GM12878 (cell line): Measurements from ENCODE around the gene CMTM1. TPM values are rescaled to one million over a fixed set of nuclear protein-coding genes. Genes with fewer than 3 reads are reported as not detected.

Experiments
- ATAC-seq: fragments of 200-7000 bp; cut with Tn5 transposase; 3 replicates; pipeline ENCODE4 v1.9.1; 2020; ENCODE audit warnings: mild to moderate bottlenecking, moderate library complexity
- BruUV-seq: library from RNA; stranded (reverse); fragments of 400-500 nt; replicated peaks from 2 replicates; lab custom pipeline; 2021; lab: Mats Ljungman, UMichigan
- CTCF ChIA-PET: fragments of 300-600 bp; sonication (Branson Sonifier 250); formaldehyde crosslinking; extraction: SDS; loops from one replicate; lab custom pipeline; 2021; ENCODE audit warnings: inconsistent platforms; lab: Yijun Ruan, JAX
- POLR2A ChIA-PET: fragments of 350-600 bp; formaldehyde crosslinking; extraction: SDS; loops from one replicate; lab custom pipeline; 2021; ENCODE audit warnings: inconsistent platforms; lab: Charles Lee
- RAD21 ChIA-PET: fragments of 300-600 bp; sonication (Branson Sonifier 250); formaldehyde crosslinking; loops from one replicate; lab custom pipeline; 2023; ENCODE audit warnings: antibody characterized with exemption; ENCODE audit not compliant: unreplicated experiment; lab: Charles Lee
- SMC1A ChIA-PET: fragments of 300-600 bp; sonication (Branson Sonifier 250); formaldehyde crosslinking; loops from one replicate; lab custom pipeline; 2023; ENCODE audit not compliant: unreplicated experiment, uncharacterized antibody; lab: Charles Lee
- DNase-seq: peaks from one replicate; pipeline ENCODE4 v3.0.0-alpha.2; 2011; ENCODE audit warnings: low read depth, low spot score
- FAIRE-seq: peaks from 3 replicates; lab custom pipeline; 2011; peaks lifted over from hg19 to GRCh38; lab: Jason Lieb, UNC
- H2AFZ ChIP-seq: 2 replicates; pipeline ENCODE4 v1.6.0; 2011; ENCODE audit warnings: low read depth, low read length, control low read depth; ENCODE audit not compliant: control insufficient read depth
- H3K27ac ChIP-seq: 2 replicates; pipeline ENCODE4 v1.5.1; 2011; ENCODE audit warnings: control low read depth; ENCODE audit not compliant: control insufficient read depth, insufficient read depth
- H3K27me3 ChIP-seq, 2 experiments: replicated peaks in 1 of 2; 2 replicates each; pipeline versions ENCODE4 v1.6.0 to v1.6.1; 2011; ENCODE audit warnings: low read length in 1 of 2; ENCODE audit not compliant: control insufficient read depth in 2 of 2, insufficient read depth in 2 of 2
- H3K36me3 ChIP-seq, 2 experiments: 2 replicates each; pipeline ENCODE4 v1.5.1; 2011; ENCODE audit warnings: low read length in 1 of 2; ENCODE audit not compliant: control insufficient read depth in 2 of 2, insufficient read depth in 2 of 2
- H3K4me1 ChIP-seq: 2 replicates; pipeline ENCODE4 v1.6.1; 2011; ENCODE audit warnings: mild to moderate bottlenecking, low read length, moderate library complexity, mixed read lengths; ENCODE audit not compliant: control insufficient read depth, insufficient read depth
- H3K4me2 ChIP-seq: 2 replicates; pipeline ENCODE4 v1.6.0; 2011; ENCODE audit warnings: control low read depth; ENCODE audit not compliant: control insufficient read depth, insufficient read depth
- H3K4me3 ChIP-seq: fragments of 200-600 bp; sonication (generic); 2 replicates; pipeline ENCODE4 v1.5.1; 2016
- H3K79me2 ChIP-seq: 2 replicates; pipeline ENCODE4 v1.6.0; 2011; ENCODE audit warnings: low read length; ENCODE audit not compliant: control insufficient read depth, insufficient read depth
- H3K9ac ChIP-seq: 2 replicates; pipeline ENCODE4 v1.8.0; 2011; ENCODE audit warnings: low read length, control low read depth, mixed read lengths; ENCODE audit not compliant: control insufficient read depth, insufficient read depth
- H3K9me3 ChIP-seq: replicated peaks from 3 replicates; pipeline ENCODE4 v1.5.1; 2011; ENCODE audit warnings: mild to moderate bottlenecking, low read length; ENCODE audit not compliant: control insufficient read depth, insufficient read depth
- H4K20me1 ChIP-seq: 2 replicates; pipeline ENCODE4 v1.6.0; 2011; ENCODE audit not compliant: control insufficient read depth, insufficient read depth
- BHLHE40 ChIP-seq, 2 experiments: fragments of 450-650 bp in 1 of 2; IDR thresholded peaks; 2 replicates each; pipeline ENCODE4 v1.6.1; 2011 to 2017; ENCODE audit warnings: low read depth in 2 of 2, borderline replicate concordance in 1 of 2, improper control_type of control experiment in 1 of 2, low read length in 1 of 2, mild to moderate bottlenecking in 1 of 2
- BMI1 ChIP-seq: fragments of 450-650 bp; IDR thresholded peaks from 2 replicates; pipeline ENCODE4 v1.6.1; 2016; ENCODE audit warnings: mild to moderate bottlenecking, moderate library complexity, borderline replicate concordance
- FOXM1 ChIP-seq: IDR thresholded peaks from 2 replicates; pipeline ENCODE4 v1.6.1; 2012; ENCODE audit warnings: low read depth, mild to moderate bottlenecking, inconsistent platforms, low read length, moderate library complexity
- NKRF ChIP-seq: fragments of 450-650 bp; conservative IDR thresholded peaks from 2 replicates; pipeline ENCODE4 v1.6.1; 2017; ENCODE audit warnings: mild to moderate bottlenecking, moderate library complexity
- NR2F1 ChIP-seq: fragments of 450-650 bp; conservative IDR thresholded peaks from 2 replicates; pipeline ENCODE4 v1.6.1; 2017; ENCODE audit warnings: mild to moderate bottlenecking
- ZNF622 ChIP-seq: fragments of 450-650 bp; IDR thresholded peaks from 2 replicates; pipeline ENCODE4 v1.6.1; 2017; ENCODE audit warnings: mild to moderate bottlenecking, inconsistent platforms
- WGBS: methylation state at CpG from one replicate; pipeline ENCODE4 v1.1.6; 2016; ENCODE audit warnings: low lambda C conversion rate; ENCODE audit not compliant: insufficient replicate concordance, insufficient coverage; ENCODE audit errors: missing lambda C conversion rate; 5-methylcytosine and 5-hydroxymethylcytosine counted together
- in situ Hi-C: fragments of 300-500 bp; cut with MboI; formaldehyde crosslinking; loops from 9 replicates; pipeline ENCODE4 v1.14.3; 2018; ENCODE audit warnings: mixed read lengths
- intact Hi-C: fragments of 100-400 bp; cut with micrococcal nuclease; formaldehyde crosslinking; loops from one replicate; pipeline ENCODE4 v1.14.2; 2022; ENCODE audit not compliant: unreplicated experiment
- polyA plus RNA-seq, 11 experiments: library from polyadenylated mRNA; depleted of rRNA in 4 of 11; unstranded in 6 of 11; stranded (reverse) in 5 of 11; fragments of >200 nt; fragmentation: Nextera tagmentation in 4 of 11; fragmentation: Illumina TruSeq in 1 of 11; extraction: Ambion mirVana in 4 of 11; extraction: Trizol in 1 of 11; gene quantifications; 1 replicate in 1 of 11; 2 replicates in 10 of 11; pipeline versions ENCODE4 v1.2.1 to v1.2.3, GENCODE V29; 2011 to 2016; ENCODE audit warnings: inconsistent platforms in 2 of 11, missing spikeins in 2 of 11, low read depth in 1 of 11
- total RNA-seq, 4 experiments: library from RNA; depleted of rRNA in 3 of 4; stranded (reverse); fragments of >200 nt in 3 of 4; fragmentation: Illumina TruSeq in 1 of 4; extraction: Trizol in 1 of 4; gene quantifications; 2 replicates each; pipeline versions ENCODE4 v1.2.1 to v1.2.3, GENCODE V29; 2013 to 2021
- TF ChIP-seq, protein P1 (sequence below): fragments of 450-650 bp; formaldehyde crosslinking; IDR thresholded peaks from 2 replicates; pipeline ENCODE4 v1.4.0; 2022; ENCODE audit warnings: mild to moderate bottlenecking, moderate library complexity
- TF ChIP-seq, protein P2 (sequence below): IDR thresholded peaks from 2 replicates; pipeline ENCODE4 v1.6.1; 2011; ENCODE audit warnings: low read depth, mild to moderate bottlenecking, low read length, moderate library complexity, borderline replicate concordance; ENCODE audit errors: extremely low read depth

CMTM1 gene
- total and polyA plus RNA-seq, 10 of the 15 experiments (the other 5 are each of a cell fraction or from before 2014, with no cell fraction given), result 0.09 to 3.0 (median 1.4) TPM; not detected in 2

DNA sequence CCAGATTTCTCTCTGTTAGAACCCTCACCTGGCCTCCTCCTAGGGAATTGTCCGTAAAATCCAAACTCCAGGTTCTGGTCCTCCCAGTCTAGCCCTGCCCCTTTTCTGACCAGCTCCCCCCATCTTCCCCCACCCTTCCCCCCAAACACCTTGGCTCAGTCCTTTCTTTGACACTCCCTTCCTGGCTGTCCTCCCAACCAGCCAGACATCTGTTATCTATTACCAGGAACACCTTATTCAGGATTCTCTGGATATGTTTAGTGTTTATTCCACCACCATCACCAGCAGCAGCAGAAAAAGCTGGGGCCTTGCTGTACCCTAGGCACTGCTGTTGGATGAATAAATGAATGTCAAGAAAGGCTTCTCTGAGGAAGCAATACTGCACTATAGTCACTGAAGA is 34.2 kb downstream of the CMTM1 start (continued):
- TF ChIP-seq, protein P1, sequence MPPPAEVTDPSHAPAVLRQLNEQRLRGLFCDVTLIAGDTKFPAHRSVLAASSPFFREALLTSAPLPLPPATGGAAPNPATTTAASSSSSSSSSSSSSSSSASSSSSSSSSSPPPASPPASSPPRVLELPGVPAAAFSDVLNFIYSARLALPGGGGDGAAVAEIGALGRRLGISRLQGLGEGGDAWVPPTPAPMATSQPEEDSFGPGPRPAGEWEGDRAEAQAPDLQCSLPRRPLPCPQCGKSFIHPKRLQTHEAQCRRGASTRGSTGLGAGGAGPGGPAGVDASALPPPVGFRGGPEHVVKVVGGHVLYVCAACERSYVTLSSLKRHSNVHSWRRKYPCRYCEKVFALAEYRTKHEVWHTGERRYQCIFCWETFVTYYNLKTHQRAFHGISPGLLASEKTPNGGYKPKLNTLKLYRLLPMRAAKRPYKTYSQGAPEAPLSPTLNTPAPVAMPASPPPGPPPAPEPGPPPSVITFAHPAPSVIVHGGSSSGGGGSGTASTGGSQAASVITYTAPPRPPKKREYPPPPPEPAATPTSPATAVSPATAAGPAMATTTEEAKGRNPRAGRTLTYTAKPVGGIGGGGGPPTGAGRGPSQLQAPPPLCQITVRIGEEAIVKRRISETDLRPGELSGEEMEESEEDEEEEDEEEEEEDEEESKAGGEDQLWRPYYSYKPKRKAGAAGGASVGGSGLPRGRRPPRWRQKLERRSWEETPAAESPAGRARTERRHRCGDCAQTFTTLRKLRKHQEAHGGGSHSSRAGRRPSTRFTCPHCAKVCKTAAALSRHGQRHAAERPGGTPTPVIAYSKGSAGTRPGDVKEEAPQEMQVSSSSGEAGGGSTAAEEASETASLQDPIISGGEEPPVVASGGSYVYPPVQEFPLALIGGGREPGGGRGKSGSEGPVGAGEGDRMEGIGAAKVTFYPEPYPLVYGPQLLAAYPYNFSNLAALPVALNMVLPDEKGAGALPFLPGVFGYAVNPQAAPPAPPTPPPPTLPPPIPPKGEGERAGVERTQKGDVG, result no peak
- TF ChIP-seq NR2F1 (no peak), BMI1 (no peak), BHLHE40 (IDR thresholded peaks at IDR 0.05; ENCODE audit: borderline replicate concordance in 1 of 2, low read depth in 2 of 2, low read length in 1 of 2) (no peak), NKRF (no peak)

- FAIRE-seq, result no peak
- intact Hi-C loops, result no loop called here
- Histone ChIP-seq H3K27ac (no peak overlapping the region), H3K4me2 (no peak overlapping the region), H2AFZ (no peak overlapping the region), H4K20me1 (no peaks in the 10 kb centered on the region), H3K9ac (no peak overlapping the region), H3K9me3 (peaks cover 14% of the 10 kb centered on the region; the same call in 2 of the 3 replicates), H3K79me2 (no peaks in the 10 kb centered on the region), H3K36me3 (no peaks in the 10 kb centered on the region), H3K4me3 (no peak overlapping the region), H3K4me1 (peaks cover 25% of the 10 kb centered on the region), H3K27me3 (no peaks in the 10 kb centered on the region)
- ChIA-PET CTCF (interaction anchor here (0.7 to 3.7 kb wide), 3 partner anchors 12 to 116 kb away, joined by 3 to 24 read pairs (median 3); no protein-coding TSS in a partner anchor), SMC1A (interaction anchor here (1.2 to 1.4 kb wide), 3 partner anchors 11 to 195 kb away, joined by 4 to 10 read pairs (median 5); no protein-coding TSS in a partner anchor), POLR2A (no interaction called here), RAD21 (interaction anchor here (1.0 to 1.4 kb wide), 2 partner anchors 12 to 40 kb away, joined by 3 to 5 read pairs; no protein-coding TSS in a partner anchor)
- WGBS, result 51% methylated on average over 5 of the region's 5 CpGs
- in situ Hi-C loops, result no loop called here
- BruUV-seq, result no TSS peak
- DNase-seq, result no peak
- ATAC-seq, result no peak
- TF ChIP-seq, protein P2, sequence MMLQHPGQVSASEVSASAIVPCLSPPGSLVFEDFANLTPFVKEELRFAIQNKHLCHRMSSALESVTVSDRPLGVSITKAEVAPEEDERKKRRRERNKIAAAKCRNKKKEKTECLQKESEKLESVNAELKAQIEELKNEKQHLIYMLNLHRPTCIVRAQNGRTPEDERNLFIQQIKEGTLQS, result no peak
- TF ChIP-seq, protein P1, result no peak
- TF ChIP-seq FOXM1 (no peak), ZNF622 (no peak)
Observed at GRCh38 chr16:66601471-66601870, 35.2 kb downstream of the CMTM1 start.
